Measurements from ENCODE around the gene AQP7. TPM values are rescaled to one million over a fixed set of nuclear protein-coding genes. Genes with fewer than 3 reads are reported as not detected.

The AQP7 gene
- total and polyA plus RNA-seq, 4 donors, result 4.8 to 22.3 (median 14.5) TPM

- DNase-seq (ENCODE audit: low spot score), result no peak
- TF ChIP-seq ZBTB33 (IDR thresholded peaks at IDR 0.05) (no peak), CTCF (IDR thresholded peaks at IDR 0.05; ENCODE audit: low read depth, low read length, missing input control) (no peak), HNF4A (conservative IDR thresholded peaks at IDR 0.05) (no peak), ATF3 (IDR thresholded peaks at IDR 0.05) (no peak), NR2F2 (IDR thresholded peaks at IDR 0.05) (no peak), RAD21 (IDR thresholded peaks at IDR 0.05) (no peak), SP1 (IDR thresholded peaks at IDR 0.05) (no peak), FOXA2 (IDR thresholded peaks at IDR 0.05) (no peak)
- 71% methylated on average over 13 of the region's 13 CpGs for whole genome bisulfite sequencing
Measured at GRCh38 chr9:33414889-33415500, 12.6 kb upstream of the AQP7 start.

DNA sequence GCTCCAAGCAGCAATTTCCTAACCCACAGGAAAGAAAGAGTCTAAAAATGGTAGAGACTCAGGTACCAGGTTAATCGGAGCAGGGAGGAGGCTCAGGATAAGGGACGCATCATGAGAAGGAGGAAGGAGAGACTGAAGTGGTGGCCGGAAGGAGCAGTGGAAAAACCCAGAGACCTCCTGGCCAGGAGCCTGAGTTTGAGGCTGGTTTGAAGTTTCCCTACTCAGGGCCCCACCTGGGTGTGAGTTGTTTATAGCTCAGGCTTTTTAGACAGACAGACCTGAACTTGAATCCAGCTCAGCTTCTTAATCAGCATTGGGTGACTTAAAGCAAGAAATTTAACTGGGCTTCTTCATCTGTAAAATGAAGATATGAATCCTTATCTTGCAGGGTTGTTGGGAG, 11.9 kb upstream of the AQP7 start:
- Histone ChIP-seq H3K36me3 (ENCODE audit: control insufficient read depth in 4 of 4, insufficient read depth in 3 of 4, low read depth in 1 of 4, low read length in 3 of 4) (no peaks in the 10 kb centered on the region), H3K4me1 (ENCODE audit: control insufficient read depth in 4 of 4, insufficient read depth in 4 of 4, low read length in 3 of 4) (peaks cover 6 to 24% (median 16%) of the 10 kb centered on the region in 4 donors), H3K9me3 (ENCODE audit: control insufficient read depth in 4 of 4, low read length in 3 of 4) (no peaks in the 10 kb centered on the region), H3K9ac (ENCODE audit: low read depth in 1 of 2, low read length in 2 of 2) (no peak overlapping the region), H3K27me3 (ENCODE audit: control insufficient read depth in 4 of 4, insufficient read depth in 4 of 4, low read length in 3 of 4) (no peaks in the 10 kb centered on the region), H3K4me3 (ENCODE audit: low read depth in 1 of 3, low read length in 3 of 3) (no peak overlapping the region), H3K27ac (ENCODE audit: low read depth in 1 of 2, low read length in 2 of 2) (no peak overlapping the region)
- 73% methylated on average over 3 of the region's 3 CpGs for WGBS
- no peak for DNase-seq (ENCODE audit: low spot score)
- no peak for TF ChIP-seq FOXA2 (IDR thresholded peaks at IDR 0.05)
- TF ChIP-seq ZBTB33 (IDR thresholded peaks at IDR 0.05), result no peak
- TF ChIP-seq RAD21 (IDR thresholded peaks at IDR 0.05), result no peak
- TF ChIP-seq HNF4G (IDR thresholded peaks at IDR 0.05), result no peak
- no peak for TF ChIP-seq JUND (IDR thresholded peaks at IDR 0.05)
- TF ChIP-seq YY1 (IDR thresholded peaks at IDR 0.05), result no peak
- no peak for TF ChIP-seq TAF1 (conservative IDR thresholded peaks at IDR 0.05)
- TF ChIP-seq ATF3 (IDR thresholded peaks at IDR 0.05), result no peak
- TF ChIP-seq, protein P1, sequence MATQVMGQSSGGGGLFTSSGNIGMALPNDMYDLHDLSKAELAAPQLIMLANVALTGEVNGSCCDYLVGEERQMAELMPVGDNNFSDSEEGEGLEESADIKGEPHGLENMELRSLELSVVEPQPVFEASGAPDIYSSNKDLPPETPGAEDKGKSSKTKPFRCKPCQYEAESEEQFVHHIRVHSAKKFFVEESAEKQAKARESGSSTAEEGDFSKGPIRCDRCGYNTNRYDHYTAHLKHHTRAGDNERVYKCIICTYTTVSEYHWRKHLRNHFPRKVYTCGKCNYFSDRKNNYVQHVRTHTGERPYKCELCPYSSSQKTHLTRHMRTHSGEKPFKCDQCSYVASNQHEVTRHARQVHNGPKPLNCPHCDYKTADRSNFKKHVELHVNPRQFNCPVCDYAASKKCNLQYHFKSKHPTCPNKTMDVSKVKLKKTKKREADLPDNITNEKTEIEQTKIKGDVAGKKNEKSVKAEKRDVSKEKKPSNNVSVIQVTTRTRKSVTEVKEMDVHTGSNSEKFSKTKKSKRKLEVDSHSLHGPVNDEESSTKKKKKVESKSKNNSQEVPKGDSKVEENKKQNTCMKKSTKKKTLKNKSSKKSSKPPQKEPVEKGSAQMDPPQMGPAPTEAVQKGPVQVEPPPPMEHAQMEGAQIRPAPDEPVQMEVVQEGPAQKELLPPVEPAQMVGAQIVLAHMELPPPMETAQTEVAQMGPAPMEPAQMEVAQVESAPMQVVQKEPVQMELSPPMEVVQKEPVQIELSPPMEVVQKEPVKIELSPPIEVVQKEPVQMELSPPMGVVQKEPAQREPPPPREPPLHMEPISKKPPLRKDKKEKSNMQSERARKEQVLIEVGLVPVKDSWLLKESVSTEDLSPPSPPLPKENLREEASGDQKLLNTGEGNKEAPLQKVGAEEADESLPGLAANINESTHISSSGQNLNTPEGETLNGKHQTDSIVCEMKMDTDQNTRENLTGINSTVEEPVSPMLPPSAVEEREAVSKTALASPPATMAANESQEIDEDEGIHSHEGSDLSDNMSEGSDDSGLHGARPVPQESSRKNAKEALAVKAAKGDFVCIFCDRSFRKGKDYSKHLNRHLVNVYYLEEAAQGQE (IDR thresholded peaks at IDR 0.05), result no peak
- no peak for TF ChIP-seq NR2F2 (IDR thresholded peaks at IDR 0.05)
- TF ChIP-seq, protein P2, sequence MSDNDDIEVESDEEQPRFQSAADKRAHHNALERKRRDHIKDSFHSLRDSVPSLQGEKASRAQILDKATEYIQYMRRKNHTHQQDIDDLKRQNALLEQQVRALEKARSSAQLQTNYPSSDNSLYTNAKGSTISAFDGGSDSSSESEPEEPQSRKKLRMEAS (IDR thresholded peaks at IDR 0.05), result no peak
- TF ChIP-seq FOXA1 (IDR thresholded peaks at IDR 0.05), result no peak
- no peak for TF ChIP-seq SP1 (IDR thresholded peaks at IDR 0.05)
- TF ChIP-seq HNF4A (conservative IDR thresholded peaks at IDR 0.05), result no peak
- TF ChIP-seq EGR1 (IDR thresholded peaks at IDR 0.05; ENCODE audit: low read depth in 2 of 2), result no peak
- TF ChIP-seq CTCF (IDR thresholded peaks at IDR 0.05; ENCODE audit: low read depth, low read length, missing input control), result no peak
- TF ChIP-seq GABPA (IDR thresholded peaks at IDR 0.05 in 1 of 2, conservative IDR thresholded peaks at IDR 0.05 in 1 of 2), result no peak
- TF ChIP-seq RXRA (IDR thresholded peaks at IDR 0.05), result no peak

More at GRCh38 chr9:33414889-33415500, 12.6 kb upstream of the AQP7 start:
- no peaks in the 10 kb centered on the region for H3K27me3 ChIP-seq (ENCODE audit: control insufficient read depth in 4 of 4, insufficient read depth in 4 of 4, low read length in 3 of 4)
- peaks cover 6 to 24% (median 16%) of the 10 kb centered on the region in 4 donors for H3K4me1 ChIP-seq (ENCODE audit: control insufficient read depth in 4 of 4, insufficient read depth in 4 of 4, low read length in 3 of 4)
- no peak overlapping the region for H3K9ac ChIP-seq (ENCODE audit: low read depth in 1 of 2, low read length in 2 of 2)
- no peaks in the 10 kb centered on the region for H3K9me3 ChIP-seq (ENCODE audit: control insufficient read depth in 4 of 4, low read length in 3 of 4)
- no peaks in the 10 kb centered on the region for H3K36me3 ChIP-seq (ENCODE audit: control insufficient read depth in 4 of 4, insufficient read depth in 3 of 4, low read depth in 1 of 4, low read length in 3 of 4)
- H3K27ac ChIP-seq (ENCODE audit: low read depth in 1 of 2, low read length in 2 of 2), result peak overlapping the region; percentile 30 to 36
- H3K4me3 ChIP-seq (ENCODE audit: low read depth in 1 of 3, low read length in 3 of 3), result no peak overlapping the region

All from liver (tissue), 9 donors.